GM06990 (cell line): ENCODE results near the gene GNA12.

Experiments
- DNase-seq: peaks from one replicate; pipeline ENCODE4 v3.0.0-alpha.2; 2011; ENCODE audit not compliant: insufficient read length; ENCODE audit errors: extremely low read depth
- H3K27me3 ChIP-seq: replicated peaks from 2 replicates; pipeline ENCODE4 v1.6.0; 2011; ENCODE audit warnings: low read length; ENCODE audit not compliant: control insufficient read depth, insufficient read depth
- H3K36me3 ChIP-seq: 2 replicates; pipeline ENCODE4 v1.5.1; 2011; ENCODE audit warnings: low read length; ENCODE audit not compliant: control insufficient read depth, insufficient read depth
- H3K4me3 ChIP-seq: replicated peaks from 2 replicates; pipeline ENCODE4 v1.5.1; 2011; ENCODE audit warnings: low read depth, mild to moderate bottlenecking, control low read depth, low read length
- CTCF ChIP-seq: IDR thresholded peaks from 2 replicates; pipeline ENCODE4 v1.5.1; 2011; ENCODE audit warnings: low read length, control low read depth, mild to moderate bottlenecking, inconsistent platforms; ENCODE audit not compliant: insufficient read depth, poor library complexity, severe bottlenecking

Gene GNA12

DNA sequence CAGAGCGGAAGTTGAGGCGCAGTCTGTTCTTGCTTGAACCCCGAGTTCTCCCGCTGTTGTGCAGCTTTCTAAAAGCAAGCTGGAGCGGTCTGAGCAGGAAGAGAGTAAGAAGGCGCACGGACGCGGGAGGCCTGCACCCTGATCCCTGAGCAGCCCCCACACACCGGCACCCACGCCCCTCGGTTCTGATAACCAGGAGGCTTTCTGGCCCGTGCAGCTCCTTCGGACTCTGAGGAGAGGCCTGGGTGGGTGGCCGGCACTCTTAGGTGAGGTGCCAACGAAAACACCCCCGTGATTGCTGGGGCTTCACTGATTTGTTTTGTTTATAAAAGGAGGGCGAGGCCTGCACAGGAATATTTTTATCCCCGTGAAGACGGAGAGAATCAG is 127.2 kb downstream of the GNA12 start:
- Histone ChIP-seq H3K27me3 (no peaks in the 10 kb centered on the region), H3K36me3 (peaks cover 2% of the 10 kb centered on the region), H3K4me3 (no peak overlapping the region)
- DNase-seq, result no peak
- no peak for TF ChIP-seq CTCF

- no peak for TF ChIP-seq CTCF
- Histone ChIP-seq H3K36me3 (peaks cover 2% of the 10 kb centered on the region), H3K4me3 (no peak overlapping the region), H3K27me3 (no peaks in the 10 kb centered on the region)
- DNase-seq, result no peak
These were observed 127.6 kb downstream of the GNA12 start for GRCh38 chr7:2716488-2716887.

- H3K4me3 ChIP-seq, result no peak overlapping the region
These were observed 128.5 kb downstream of the GNA12 start for GRCh38 chr7:2715341-2716231.

DNA sequence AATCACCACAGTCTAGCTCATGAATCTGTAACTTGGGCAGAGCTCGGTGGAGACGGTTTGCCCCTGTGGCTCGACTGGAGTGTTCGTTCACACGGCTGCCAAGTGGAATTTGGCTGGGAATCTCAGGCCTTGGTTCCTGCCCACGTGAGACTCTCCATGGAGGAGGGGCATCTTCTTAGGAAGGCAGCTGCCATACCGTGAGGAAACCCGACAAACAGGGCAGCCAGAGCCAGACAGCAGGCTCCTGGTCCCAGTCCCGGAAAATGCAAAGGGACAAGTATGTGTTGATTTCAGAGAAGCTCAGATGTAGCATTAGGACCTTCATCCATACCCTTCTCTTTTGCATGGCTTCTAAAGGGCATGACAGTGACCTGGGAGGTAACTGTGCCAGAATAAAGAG is 129.5 kb downstream of the GNA12 start:
- no peak for DNase-seq
- no peak for TF ChIP-seq CTCF
- H3K4me3 ChIP-seq, result no peak overlapping the region
- H3K36me3 ChIP-seq, result peaks cover 2% of the 10 kb centered on the region
- no peaks in the 10 kb centered on the region for H3K27me3 ChIP-seq

More at GRCh38 chr7:2715341-2716231, 128.5 kb downstream of the GNA12 start:
- Histone ChIP-seq H3K27me3 (no peaks in the 10 kb centered on the region), H3K36me3 (peaks cover 2% of the 10 kb centered on the region)
- no peak for TF ChIP-seq CTCF
- DNase-seq, result no peak

DNA sequence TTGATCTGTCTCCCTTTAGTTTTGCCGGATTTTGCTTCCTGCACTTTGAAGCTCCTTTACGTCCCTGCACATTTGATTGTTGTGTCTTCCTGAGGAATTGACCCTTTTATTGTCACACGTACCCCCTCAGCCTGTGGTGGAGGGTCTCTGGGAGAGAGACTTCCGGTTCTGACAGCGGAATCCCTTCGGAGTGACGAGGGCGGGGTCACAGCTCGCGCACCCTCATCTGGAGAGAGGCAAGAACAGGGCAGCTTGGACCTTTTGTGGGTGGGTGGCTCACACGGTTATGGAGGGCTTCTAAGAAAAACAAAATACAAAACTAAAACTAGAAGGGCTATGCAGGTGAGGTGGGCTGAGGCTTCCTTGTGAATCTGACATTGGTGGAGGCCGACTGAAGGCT is 130.1 kb downstream of the GNA12 start:
- DNase-seq, result no peak
- Histone ChIP-seq H3K36me3 (peaks cover 2% of the 10 kb centered on the region), H3K27me3 (no peaks in the 10 kb centered on the region), H3K4me3 (no peak overlapping the region)
- TF ChIP-seq CTCF, result no peak

- no peak for DNase-seq
- no peak overlapping the region for H3K4me3 ChIP-seq
- no peaks in the 10 kb centered on the region for H3K27me3 ChIP-seq
- no peak for TF ChIP-seq CTCF
- no peaks in the 10 kb centered on the region; the same call in none of the 2 replicates for H3K36me3 ChIP-seq
These were observed 130.7 kb downstream of the GNA12 start for GRCh38 chr7:2713370-2713769.
